HG03108 (cell line): ENCODE data around the gene IL5RA.

Experiments
- ATAC-seq: cut with Tn5 transposase; IDR thresholded peaks from one replicate; pipeline ENCODE4 v1.9.1; 2021; ENCODE audit warnings: moderate library complexity; ENCODE audit not compliant: unreplicated experiment

IL5RA gene

GRCh38 chr3:3069723-3070122, 40.5 kb downstream of the IL5RA start:
- ATAC-seq = no peak

- ATAC-seq = no peak
Observed at GRCh38 chr3:3068358-3068881, 41.8 kb downstream of the IL5RA start.

GRCh38 chr3:3066910-3067309, 43.3 kb downstream of the IL5RA start:
- no peak for ATAC-seq

GRCh38 chr3:3066378-3066777, 43.8 kb downstream of the IL5RA start:
- no peak for ATAC-seq

- no peak for ATAC-seq
Observed at GRCh38 chr3:3065876-3066275, 44.3 kb downstream of the IL5RA start.

- no peak for ATAC-seq
Observed at GRCh38 chr3:3064297-3064696, 45.9 kb downstream of the IL5RA start.

DNA sequence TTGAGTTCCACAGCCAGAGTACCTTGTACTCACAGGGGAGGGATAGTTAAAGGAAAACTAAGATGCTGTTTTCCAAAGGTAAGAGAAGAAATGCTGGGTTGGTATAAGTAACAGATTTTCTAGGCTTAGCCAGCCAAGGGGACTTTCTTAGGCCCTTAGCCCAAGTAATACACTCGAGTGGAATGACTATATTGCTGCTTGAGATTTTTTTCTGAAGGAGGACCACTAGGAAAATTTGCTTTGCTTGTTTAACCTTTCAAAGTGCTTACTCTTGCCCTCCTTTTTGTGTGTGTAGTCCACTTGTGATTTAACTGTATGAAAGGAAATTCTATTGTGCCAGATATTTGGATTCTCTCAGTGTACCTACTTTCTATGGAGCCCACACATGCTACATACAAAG, 50.5 kb downstream of the IL5RA start:
- no peak for ATAC-seq

DNA sequence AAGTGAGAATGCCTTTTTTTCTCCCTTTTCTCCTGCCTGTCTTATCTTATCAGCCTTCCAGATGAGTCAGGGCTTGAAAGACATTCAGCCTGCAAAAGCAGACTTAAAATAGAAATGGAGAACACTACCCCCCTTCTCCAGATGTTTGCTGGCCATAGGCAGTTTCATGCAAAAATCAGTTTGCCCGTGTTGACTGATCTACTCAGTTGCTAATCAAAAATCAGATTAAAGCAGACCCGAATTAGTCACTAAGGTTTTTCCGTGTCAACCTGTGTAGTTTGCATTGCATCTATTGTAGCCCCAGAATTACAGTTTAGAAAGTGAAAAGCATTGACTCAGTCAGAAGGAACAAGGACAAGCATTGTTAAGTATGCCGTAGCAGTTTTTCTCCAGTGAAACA, 56.2 kb downstream of the IL5RA start:
- no peak for ATAC-seq

GRCh38 chr3:3038201-3038991, 71.8 kb downstream of the IL5RA start:
- no peak for ATAC-seq

DNA sequence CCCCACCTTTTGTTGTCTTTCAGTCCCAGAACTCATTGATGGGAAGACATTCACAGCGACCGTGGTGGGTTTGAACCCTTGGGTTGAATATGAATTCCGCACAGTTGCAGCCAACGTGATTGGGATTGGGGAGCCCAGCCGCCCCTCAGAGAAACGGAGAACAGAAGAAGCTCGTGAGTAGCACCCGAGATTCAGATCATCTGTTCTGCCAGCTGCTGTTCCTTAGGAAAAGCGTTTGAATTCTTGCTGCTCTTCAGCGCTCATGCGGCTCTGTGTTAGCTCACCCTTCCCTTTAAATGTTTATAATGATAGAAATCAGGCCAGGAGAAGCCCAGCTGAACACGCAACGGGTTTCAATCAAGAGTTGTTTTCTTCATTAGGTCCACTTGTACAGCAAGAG, 73.0 kb downstream of the IL5RA start:
- no peak for ATAC-seq

GRCh38 chr3:3031326-3031725, 78.8 kb downstream of the IL5RA start:
- no peak for ATAC-seq

DNA sequence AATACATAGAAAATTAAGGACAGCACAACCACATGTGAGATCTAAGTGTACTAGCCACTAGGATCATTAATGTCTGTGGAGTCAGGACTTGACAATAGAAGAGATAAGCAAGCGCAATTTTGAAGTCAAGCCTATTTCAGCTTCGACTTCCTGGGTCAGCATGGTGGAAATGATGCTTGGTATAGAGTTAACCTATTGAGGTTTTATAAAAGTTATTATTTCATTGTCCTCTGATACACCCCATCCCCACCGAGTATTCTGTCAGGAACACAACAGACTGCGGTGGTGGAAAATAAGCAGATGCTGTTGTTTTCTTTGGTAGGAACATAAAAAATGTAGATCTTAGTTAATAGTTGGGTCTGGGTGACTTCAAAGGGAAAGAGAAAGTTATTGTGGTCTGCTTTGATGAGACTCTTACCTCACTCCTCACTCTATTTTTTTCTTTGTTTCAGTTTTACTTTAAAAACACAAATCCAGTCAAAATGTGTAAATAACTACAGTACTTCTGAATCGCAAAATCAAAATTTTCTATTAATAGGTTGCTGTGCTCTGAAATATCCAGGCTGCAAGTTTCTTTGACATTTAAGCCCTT, 82.1 kb downstream of the IL5RA start:
- peak; percentile 92 for ATAC-seq

DNA sequence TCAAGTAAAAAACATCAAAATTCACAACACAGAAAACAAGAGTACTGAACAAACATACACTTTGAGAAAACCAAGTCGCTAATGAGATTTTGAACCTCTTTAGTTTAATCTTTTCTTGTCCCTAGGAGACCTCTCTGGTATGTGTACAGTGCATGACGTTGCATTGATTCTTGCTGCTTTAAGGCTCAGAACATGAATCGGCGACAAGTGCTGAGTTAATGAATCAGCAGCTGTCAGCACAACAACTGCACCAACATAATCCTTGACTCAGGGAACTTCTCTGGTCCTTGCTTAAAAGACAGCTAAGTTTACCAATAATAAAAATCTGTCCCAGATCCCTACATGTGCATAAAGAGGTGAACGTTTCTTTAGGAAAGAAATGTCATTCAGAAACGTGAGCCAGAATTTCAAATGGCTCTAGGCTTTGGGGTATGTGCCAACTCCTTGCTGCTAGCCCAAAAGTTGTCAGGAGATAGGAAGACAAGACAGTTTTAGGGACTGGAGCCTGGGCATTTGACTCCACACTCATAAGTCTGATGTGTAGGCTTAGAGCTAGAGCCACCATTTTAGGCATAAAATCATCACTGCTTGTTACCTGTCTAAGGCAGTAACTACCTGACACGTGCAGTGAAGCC, 86.9 kb downstream of the IL5RA start:
- no peak for ATAC-seq

DNA sequence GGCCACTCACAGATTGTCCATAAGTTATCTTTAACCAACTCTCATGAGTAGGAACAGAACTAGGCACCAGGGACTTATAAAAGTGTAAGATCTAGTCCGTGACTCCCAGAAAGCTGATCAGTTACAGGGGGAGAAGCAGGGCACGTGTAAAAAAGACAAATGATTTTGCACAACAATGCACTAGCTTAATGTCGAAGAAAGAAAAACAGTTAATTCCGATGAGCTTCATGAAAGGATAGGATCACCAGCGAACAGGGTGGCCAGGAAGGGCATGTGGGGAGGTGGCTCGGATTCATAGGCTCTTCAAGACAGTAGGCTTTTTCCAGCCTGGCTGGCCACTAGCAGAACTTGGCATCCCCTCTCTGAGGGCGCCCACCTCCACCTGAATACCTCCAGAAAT, 90.0 kb downstream of the IL5RA start:
- no peak for ATAC-seq
